H1 (cell line): ENCODE results near the gene PHF24. TPM values are rescaled to one million over a fixed set of nuclear protein-coding genes. Genes with fewer than 3 reads are reported as not detected.

Experiments
- CTCF ChIA-PET: fragments of 300-600 bp; sonication (Branson Sonifier 250); formaldehyde crosslinking; loops from one replicate; lab custom pipeline; 2021; ENCODE audit not compliant: partially characterized antibody; lab: Charles Lee
- POLR2A ChIA-PET: fragments of 300-600 bp; sonication (Branson Sonifier 250); formaldehyde crosslinking; loops from one replicate; lab custom pipeline; 2021; ENCODE audit warnings: inconsistent platforms; ENCODE audit not compliant: partially characterized antibody; lab: Charles Lee
- DNase-seq, 2 experiments: peaks; one replicate each; pipeline versions ENCODE4 v3.0.0 to v3.0.0-alpha.2; 2010 to 2022; ENCODE audit warnings: low spot score in 2 of 2, low read depth in 1 of 2, mixed read lengths in 1 of 2
- FAIRE-seq: peaks from 2 replicates; lab custom pipeline; 2011; peaks lifted over from hg19 to GRCh38; lab: Jason Lieb, UNC
- H2AFZ ChIP-seq: 2 replicates; pipeline ENCODE4 v1.8.1; 2012; ENCODE audit warnings: low read length, inconsistent platforms
- H2AK5ac ChIP-seq: 2 replicates; pipeline ENCODE4 v1.6.1; 2013; ENCODE audit warnings: low read depth, low read length
- H2BK120ac ChIP-seq: replicated peaks from 2 replicates; pipeline ENCODE3; 2013; ENCODE audit warnings: low read depth, low read length, inconsistent platforms
- H2BK12ac ChIP-seq: 2 replicates; pipeline ENCODE4 v1.6.1; 2013; ENCODE audit warnings: low read depth, low read length
- H2BK15ac ChIP-seq: 2 replicates; pipeline ENCODE4 v1.6.1; 2013; ENCODE audit warnings: low read length
- H2BK20ac ChIP-seq: 2 replicates; pipeline ENCODE4 v1.6.1; 2013; ENCODE audit warnings: low read length
- H2BK5ac ChIP-seq: 2 replicates; pipeline ENCODE4 v1.6.1; 2013; ENCODE audit warnings: low read depth, low read length
- H3K14ac ChIP-seq: 2 replicates; pipeline ENCODE4 v1.6.1; 2013; ENCODE audit warnings: inconsistent platforms; ENCODE audit not compliant: insufficient read length
- H3K18ac ChIP-seq: 2 replicates; pipeline ENCODE4 v1.6.1; 2013; ENCODE audit warnings: low read length; ENCODE audit errors: extremely low read depth
- H3K23ac ChIP-seq: 2 replicates; pipeline ENCODE4 v1.6.1; 2013; ENCODE audit warnings: inconsistent platforms; ENCODE audit not compliant: insufficient read length
- H3K23me2 ChIP-seq: 2 replicates; pipeline ENCODE4 v1.6.1; 2013; ENCODE audit warnings: low read depth, low read length
- H3K27ac ChIP-seq: 2 replicates; pipeline ENCODE4 v1.6.1; 2011; ENCODE audit warnings: low read depth, low read length, inconsistent platforms
- H3K27me3 ChIP-seq, 4 experiments: replicated peaks in 1 of 4; 1 replicate in 1 of 4; 2 replicates in 3 of 4; pipeline versions ENCODE4 v1.6.1 to v1.8.1; 2011 to 2013; ENCODE audit warnings: low read length in 3 of 4, mild to moderate bottlenecking in 3 of 4, inconsistent platforms in 2 of 4, mixed read lengths in 2 of 4, moderate library complexity in 1 of 4; ENCODE audit not compliant: control insufficient read depth in 3 of 4, insufficient read depth in 3 of 4; ENCODE audit errors: extremely low read depth in 1 of 4
- H3K36me3 ChIP-seq, 4 experiments: 2 replicates each; pipeline versions ENCODE4 v1.6.1 to v1.8.1; 2011 to 2013; ENCODE audit warnings: mild to moderate bottlenecking in 4 of 4, low read length in 3 of 4, moderate library complexity in 2 of 4, control low read depth in 1 of 4, inconsistent platforms in 1 of 4; ENCODE audit not compliant: insufficient read depth in 4 of 4, control insufficient read depth in 2 of 4
- H3K4ac ChIP-seq: replicated peaks from 2 replicates; pipeline ENCODE3; 2013; ENCODE audit warnings: low read length, low read depth, mixed read lengths, inconsistent platforms; ENCODE audit not compliant: insufficient read length
- H3K4me1 ChIP-seq, 4 experiments: replicated peaks in 1 of 4; 1 replicate in 1 of 4; 2 replicates in 3 of 4; pipeline versions ENCODE4 v1.6.1 to v1.8.1; 2011 to 2013; ENCODE audit warnings: low read length in 3 of 4, inconsistent platforms in 2 of 4, mixed read lengths in 1 of 4; ENCODE audit not compliant: insufficient read depth in 4 of 4, control insufficient read depth in 3 of 4
- H3K4me2 ChIP-seq, 2 experiments: 2 replicates each; pipeline versions ENCODE4 v1.6.1 to v1.8.1; 2011 to 2013; ENCODE audit warnings: low read depth in 2 of 2, low read length in 2 of 2, control low read depth in 1 of 2, inconsistent platforms in 1 of 2, mild to moderate bottlenecking in 1 of 2; ENCODE audit not compliant: insufficient read depth in 1 of 2
- H3K4me3 ChIP-seq, 4 experiments: fragments of 200-600, 300-600 bp in 1 of 4; sonication (generic), shearing (Covaris generic), sonication (Bioruptor Twin) in 1 of 4; 2 replicates each; pipeline versions ENCODE4 v1.5.1 to v1.8.1; 2011 to 2016; ENCODE audit warnings: low read length in 4 of 4, low read depth in 3 of 4, control low read depth in 2 of 4, inconsistent platforms in 2 of 4, mild to moderate bottlenecking in 2 of 4, mixed read lengths in 1 of 4, moderate library complexity in 1 of 4; ENCODE audit not compliant: insufficient read depth in 2 of 4; ENCODE audit errors: extremely low read depth in 1 of 4
- H3K56ac ChIP-seq: replicated peaks from 2 replicates; pipeline ENCODE3; 2013; ENCODE audit warnings: low read depth, mild to moderate bottlenecking, mixed read lengths, low read length, inconsistent platforms; ENCODE audit not compliant: insufficient read length
- H3K79me1 ChIP-seq: 2 replicates; pipeline ENCODE4 v1.6.1; 2013; ENCODE audit warnings: low read depth, low read length, control low read depth
- H3K79me2 ChIP-seq, 2 experiments: 2 replicates each; pipeline versions ENCODE4 v1.6.1 to v1.8.1; 2012 to 2013; ENCODE audit warnings: low read length in 2 of 2, mild to moderate bottlenecking in 2 of 2, inconsistent platforms in 1 of 2; ENCODE audit not compliant: insufficient read depth in 2 of 2, control insufficient read depth in 1 of 2
- H3K9ac ChIP-seq, 4 experiments: replicated peaks in 1 of 4; 1 replicate in 1 of 4; 2 replicates in 3 of 4; pipeline versions ENCODE4 v1.6.1 to v1.8.1; 2011 to 2013; ENCODE audit warnings: low read depth in 3 of 4, low read length in 3 of 4, control low read depth in 2 of 4, mild to moderate bottlenecking in 2 of 4, moderate library complexity in 2 of 4, inconsistent platforms in 1 of 4; ENCODE audit errors: extremely low read depth in 1 of 4
- H3K9me3 ChIP-seq, 2 experiments: 2 replicates each; pipeline versions ENCODE4 v1.6.1 to v1.8.1; 2012 to 2013; ENCODE audit warnings: mild to moderate bottlenecking in 2 of 2, moderate library complexity in 2 of 2, control low read depth in 1 of 2, inconsistent platforms in 1 of 2, low read depth in 1 of 2, low read length in 1 of 2, mixed read lengths in 1 of 2; ENCODE audit not compliant: insufficient read depth in 2 of 2
- H4K20me1 ChIP-seq, 2 experiments: replicated peaks in 1 of 2; 2 replicates each; pipeline versions ENCODE3 to v1.8.1; 2011 to 2013; ENCODE audit warnings: inconsistent platforms in 2 of 2, low read length in 2 of 2, mild to moderate bottlenecking in 1 of 2; ENCODE audit not compliant: insufficient read depth in 2 of 2, control insufficient read depth in 1 of 2
- H4K5ac ChIP-seq: 2 replicates; pipeline ENCODE4 v1.6.1; 2013; ENCODE audit warnings: low read length, low read depth, mixed read lengths, inconsistent platforms; ENCODE audit not compliant: insufficient read length
- H4K8ac ChIP-seq: 2 replicates; pipeline ENCODE4 v1.8.0; 2013; ENCODE audit warnings: mild to moderate bottlenecking, moderate library complexity, low read length, inconsistent platforms; ENCODE audit not compliant: insufficient read depth; ENCODE audit errors: extremely low read depth
- H4K91ac ChIP-seq: replicated peaks from 2 replicates; pipeline ENCODE3; 2013; ENCODE audit warnings: low read length, mixed read lengths, inconsistent platforms; ENCODE audit not compliant: insufficient read length
- BACH1 ChIP-seq: IDR thresholded peaks from 2 replicates; pipeline ENCODE4 v1.6.1; 2012; ENCODE audit warnings: low read length, improper control_type of control experiment
- PHF8 ChIP-seq: fragments of 200-600 bp; sonication (generic); conservative IDR thresholded peaks from 2 replicates; pipeline ENCODE4 v1.7.1; 2012; ENCODE audit warnings: low read depth, mild to moderate bottlenecking, inconsistent platforms, low read length, moderate library complexity
- POLR2AphosphoS5 ChIP-seq: IDR thresholded peaks from 2 replicates; pipeline ENCODE4 v1.6.1; 2011; ENCODE audit warnings: low read depth, low read length
- YY1 ChIP-seq: IDR thresholded peaks from 2 replicates; pipeline ENCODE4 v1.6.1; 2011; ENCODE audit warnings: low read depth, mild to moderate bottlenecking, low read length
- WGBS, 2 experiments: shearing (Covaris generic) in 1 of 2; methylation state at CpG; one replicate each; pipeline versions ENCODE4 v1.1.6 to v1.1.7; 2013 to 2015; ENCODE audit warnings: low lambda C conversion rate in 2 of 2, mixed read lengths in 2 of 2, inconsistent platforms in 1 of 2, low coverage in 1 of 2, missing lambda C conversion rate in 1 of 2; ENCODE audit not compliant: insufficient replicate concordance in 2 of 2, insufficient coverage in 1 of 2, insufficient read length in 1 of 2; ENCODE audit errors: extremely low coverage in 1 of 2, missing lambda C conversion rate in 1 of 2; 5-methylcytosine and 5-hydroxymethylcytosine counted together
- polyA plus RNA-seq, 7 experiments: library from polyadenylated mRNA; depleted of rRNA in 3 of 7; stranded (reverse) in 5 of 7; unstranded in 2 of 7; fragments of >200 nt in 5 of 7; fragments of 200-250 nt in 2 of 7; gene quantifications; 1 replicate in 5 of 7; 2 replicates in 1 of 7; 4 replicates in 1 of 7; pipeline versions ENCODE4 v1.2.1 to v1.2.3, GENCODE V29; 2011 to 2013; ENCODE audit warnings: missing spikeins in 2 of 7, mixed read lengths in 2 of 7
- total RNA-seq: library from RNA; stranded (reverse); fragmentation: NEBNext Ultra II Directional; extraction: Animal tissue kit (Norgen Biotek cat#: 25700); gene quantifications from 2 replicates; pipeline ENCODE4 v1.2.1, GENCODE V29; 2021

The PHF24 gene
- total and polyA plus RNA-seq, 2 of the 8 experiments (the other 6 are each of a cell fraction or from before 2014, with no cell fraction given), result 0.29 to 0.35 TPM

GRCh38 chr9:34948451-34948850 lies 9.6 kb upstream of the PHF24 start:
- no peak overlapping the region for H3K9ac ChIP-seq
- H3K36me3 ChIP-seq, result no peaks in the 10 kb centered on the region
- no peaks in the 10 kb centered on the region for H3K23me2 ChIP-seq
- no peak overlapping the region for H3K4ac ChIP-seq
- no peak overlapping the region for H4K91ac ChIP-seq
- H3K14ac ChIP-seq, result no peak overlapping the region
- H4K20me1 ChIP-seq, result no peaks in the 10 kb centered on the region
- H3K23ac ChIP-seq, result no peak overlapping the region
- H2BK5ac ChIP-seq, result no peak overlapping the region
- H3K4me3 ChIP-seq, result no peak overlapping the region
- H3K79me1 ChIP-seq, result no peaks in the 10 kb centered on the region
- POLR2A ChIA-PET, result no interaction called here
- H3K4me1 ChIP-seq, result no peaks in the 10 kb centered on the region
- CTCF ChIA-PET, result interaction anchor here (3.1 kb wide), 1 partner anchor 49 kb away, joined by 10 read pairs; no protein-coding TSS in a partner anchor
- no peak overlapping the region for H3K4me2 ChIP-seq
- 94% methylated on average over 2 of the region's 2 CpGs; no CpG with 5 or more reads in 1 of the 2 experiments for WGBS, 2 experiments
- no peak overlapping the region for H2BK12ac ChIP-seq
- H2AFZ ChIP-seq, result no peak overlapping the region
- no peak overlapping the region for H2BK120ac ChIP-seq
- DNase-seq, result no peak
- no peak overlapping the region for H3K18ac ChIP-seq
- H2AK5ac ChIP-seq, result no peak overlapping the region
- no peak overlapping the region for H2BK20ac ChIP-seq
- H3K9me3 ChIP-seq, result no peaks in the 10 kb centered on the region
- no peaks in the 10 kb centered on the region; a peak in 1 of 7 replicates for H3K27me3 ChIP-seq
- no peak overlapping the region for H2BK15ac ChIP-seq
- TF ChIP-seq PHF8 (no peak), POLR2AphosphoS5 (no peak), BACH1 (no peak), YY1 (no peak)
- H3K56ac ChIP-seq, result no peak overlapping the region
- H4K8ac ChIP-seq, result no peak overlapping the region
- FAIRE-seq, result no peak
- H3K79me2 ChIP-seq, result no peaks in the 10 kb centered on the region
- H3K27ac ChIP-seq, result no peak overlapping the region
- no peak overlapping the region for H4K5ac ChIP-seq
